Midbrain (tissue), 1 donor: Measurements from ENCODE around the gene KCNC3.

Experiments used
- DNase-seq: peaks from one replicate; lab custom pipeline; 2025; lab: John Stamatoyannopoulos, UW

The KCNC3 gene

DNA sequence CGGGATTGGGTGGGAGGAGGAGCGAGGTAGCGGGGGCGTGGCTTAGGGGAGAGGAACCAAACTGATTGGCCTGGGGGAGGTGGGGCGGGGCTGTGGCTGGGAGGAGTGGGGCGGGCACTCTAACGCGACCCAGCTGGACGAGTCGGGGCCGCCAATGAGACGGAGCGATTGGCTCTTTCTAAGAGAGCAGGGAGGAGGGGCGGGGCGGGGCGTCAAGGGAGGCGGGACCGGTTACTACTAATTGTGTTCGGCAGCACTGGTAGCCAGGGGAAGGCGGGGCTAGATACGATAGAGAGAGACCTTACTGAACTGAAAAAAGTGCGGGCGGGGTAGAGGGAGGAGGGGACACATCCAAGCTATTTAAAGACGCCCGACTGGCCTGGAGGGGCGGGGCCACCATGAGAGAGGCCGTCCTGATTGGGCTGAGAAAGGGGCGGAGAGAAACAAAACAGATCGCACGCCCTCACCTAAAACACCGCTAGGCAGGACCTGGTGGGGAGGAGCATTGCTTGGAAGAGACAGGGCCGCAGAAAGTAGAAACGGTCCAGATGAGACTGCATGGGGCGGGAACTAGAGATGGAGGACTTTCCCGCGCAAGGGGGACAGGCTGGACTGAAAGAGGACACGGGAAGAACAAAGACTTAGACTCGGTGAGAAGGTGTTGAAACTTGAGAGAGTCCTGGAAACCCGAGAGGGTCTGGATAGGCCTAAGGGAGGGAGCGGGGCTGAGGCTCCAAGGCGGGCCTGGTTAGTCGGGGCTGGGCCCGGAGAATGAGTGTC, at the start of gene KCNC3:
KCNC3 (minus strand) TSS at position 232 of the 780 bp plus-strand sequence. CDS start 295 bp downstream, outside the sequence.
- DNase-seq: peak; percentile 99

DNA sequence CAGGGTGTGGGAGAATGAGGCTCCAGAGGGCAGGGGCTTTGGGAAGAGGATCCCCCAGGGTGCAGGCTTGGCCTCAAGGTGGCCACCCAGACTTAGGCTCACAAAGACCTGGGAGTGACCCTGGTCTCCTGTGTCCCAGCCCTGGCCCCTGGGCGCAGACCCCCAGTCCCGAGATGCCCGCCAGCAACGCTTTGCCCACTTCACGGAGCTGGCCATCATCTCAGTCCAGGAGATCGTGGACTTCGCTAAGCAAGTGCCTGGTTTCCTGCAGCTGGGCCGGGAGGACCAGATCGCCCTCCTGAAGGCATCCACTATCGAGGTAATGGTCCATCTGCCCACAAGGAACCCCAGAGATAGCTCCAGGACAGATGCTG, 49.7 kb upstream of the KCNC3 start:
- DNase-seq: no peak

DNA sequence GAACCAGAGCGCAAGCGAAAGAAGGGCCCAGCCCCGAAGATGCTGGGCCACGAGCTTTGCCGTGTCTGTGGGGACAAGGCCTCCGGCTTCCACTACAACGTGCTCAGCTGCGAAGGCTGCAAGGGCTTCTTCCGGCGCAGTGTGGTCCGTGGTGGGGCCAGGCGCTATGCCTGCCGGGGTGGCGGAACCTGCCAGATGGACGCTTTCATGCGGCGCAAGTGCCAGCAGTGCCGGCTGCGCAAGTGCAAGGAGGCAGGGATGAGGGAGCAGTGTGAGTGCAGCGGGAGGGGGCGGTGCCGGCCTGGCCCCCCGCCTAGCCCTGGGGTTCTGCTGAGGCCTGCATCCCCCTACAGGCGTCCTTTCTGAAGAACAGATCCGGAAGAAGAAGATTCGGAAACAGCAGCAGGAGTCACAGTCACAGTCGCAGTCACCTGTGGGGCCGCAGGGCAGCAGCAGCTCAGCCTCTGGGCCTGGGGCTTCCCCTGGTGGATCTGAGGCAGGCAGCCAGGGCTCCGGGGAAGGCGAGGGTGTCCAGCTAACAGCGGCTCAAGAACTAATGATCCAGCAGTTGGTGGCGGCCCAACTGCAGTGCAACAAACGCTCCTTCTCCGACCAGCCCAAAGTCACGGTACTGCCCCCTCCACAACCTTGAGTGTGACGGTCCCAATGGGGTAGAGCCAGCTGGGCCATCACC, 49.1 kb upstream of the KCNC3 start:
- no peak for DNase-seq

DNA sequence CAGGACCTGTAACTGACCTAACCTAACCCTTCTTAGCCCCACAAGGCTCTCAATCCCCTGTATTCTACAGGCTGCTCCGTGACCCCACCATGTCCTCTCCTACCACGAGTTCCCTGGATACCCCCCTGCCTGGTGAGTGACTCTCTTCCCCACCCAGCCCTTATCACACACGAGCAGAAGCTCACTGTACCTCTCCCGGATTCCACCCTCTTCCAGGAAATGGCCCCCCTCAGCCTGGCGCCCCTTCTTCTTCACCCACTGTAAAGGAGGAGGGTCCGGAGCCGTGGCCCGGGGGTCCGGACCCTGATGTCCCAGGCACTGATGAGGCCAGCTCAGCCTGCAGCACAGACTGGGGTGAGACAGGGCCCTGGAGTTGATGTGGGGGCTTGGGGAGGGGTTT, 48.3 kb upstream of the KCNC3 start:
- DNase-seq: no peak

DNA sequence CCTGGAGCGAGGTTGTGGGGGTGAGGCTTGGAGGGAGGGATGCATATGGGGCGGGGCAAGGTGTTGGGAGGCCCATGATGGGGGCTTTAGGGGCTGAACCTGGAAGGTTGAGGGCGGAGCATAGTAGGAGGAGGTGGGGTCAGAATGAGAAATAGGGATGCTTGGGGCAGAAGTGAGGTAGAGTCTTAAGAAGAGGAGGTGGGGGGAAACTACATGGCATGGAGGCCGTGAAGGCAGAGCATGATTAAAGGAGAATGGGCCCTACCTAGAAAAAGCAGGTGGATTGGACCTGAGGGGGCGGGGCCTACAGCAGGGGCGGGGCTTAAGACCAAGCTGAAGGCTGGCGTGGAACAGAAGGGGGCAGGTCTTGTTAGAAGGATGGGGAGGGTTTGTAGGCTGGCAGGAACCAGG, 47.9 kb upstream of the KCNC3 start:
- DNase-seq: no peak

DNA sequence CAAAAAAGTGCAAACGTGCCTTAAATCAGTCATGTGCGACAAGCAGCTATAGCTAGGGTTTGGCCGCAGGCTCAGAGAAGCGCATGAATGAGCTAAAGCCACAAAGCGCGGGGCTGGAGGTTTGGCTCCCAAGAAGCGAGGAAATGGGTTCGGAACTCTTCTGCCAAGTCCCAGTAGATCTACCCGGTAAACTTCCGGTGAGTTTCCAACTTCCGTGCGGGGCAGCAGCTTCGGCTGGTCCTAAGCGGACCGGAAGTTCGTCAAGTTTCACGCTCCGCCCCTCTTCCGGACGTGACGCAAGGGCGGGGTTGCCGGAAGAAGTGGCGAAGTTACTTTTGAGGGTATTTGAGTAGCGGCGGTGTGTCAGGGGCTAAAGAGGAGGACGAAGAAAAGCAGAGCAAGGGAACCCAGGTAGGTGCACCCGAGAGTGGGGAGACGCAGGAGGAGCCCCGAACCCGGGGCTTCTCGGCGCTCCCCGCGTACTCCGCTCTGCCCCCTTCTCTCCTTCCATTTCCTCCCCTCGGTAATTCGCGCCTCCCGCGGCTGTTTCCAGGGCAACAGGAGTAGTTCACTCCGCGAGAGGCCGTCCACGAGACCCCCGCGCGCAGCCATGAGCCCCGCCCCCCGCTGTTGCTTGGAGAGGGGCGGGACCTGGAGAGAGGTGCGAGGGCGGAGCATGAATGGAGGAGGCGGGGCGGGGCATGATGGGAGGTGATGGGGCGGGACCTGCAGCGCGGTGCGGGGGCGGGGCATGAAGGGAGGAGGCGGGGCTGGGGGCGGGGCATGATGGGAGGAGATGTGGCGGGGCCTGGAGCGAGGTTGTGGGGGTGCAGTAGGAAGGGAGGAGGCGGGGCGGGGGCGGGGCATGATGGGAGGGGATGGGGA, 47.2 kb upstream of the KCNC3 start, which contains the start of gene NR1H2:
NR1H2 (plus strand) TSS at position 292 of the 885 bp plus-strand sequence. CDS start 1,149 bp downstream, outside the sequence.
- DNase-seq: peak; percentile 99

DNA sequence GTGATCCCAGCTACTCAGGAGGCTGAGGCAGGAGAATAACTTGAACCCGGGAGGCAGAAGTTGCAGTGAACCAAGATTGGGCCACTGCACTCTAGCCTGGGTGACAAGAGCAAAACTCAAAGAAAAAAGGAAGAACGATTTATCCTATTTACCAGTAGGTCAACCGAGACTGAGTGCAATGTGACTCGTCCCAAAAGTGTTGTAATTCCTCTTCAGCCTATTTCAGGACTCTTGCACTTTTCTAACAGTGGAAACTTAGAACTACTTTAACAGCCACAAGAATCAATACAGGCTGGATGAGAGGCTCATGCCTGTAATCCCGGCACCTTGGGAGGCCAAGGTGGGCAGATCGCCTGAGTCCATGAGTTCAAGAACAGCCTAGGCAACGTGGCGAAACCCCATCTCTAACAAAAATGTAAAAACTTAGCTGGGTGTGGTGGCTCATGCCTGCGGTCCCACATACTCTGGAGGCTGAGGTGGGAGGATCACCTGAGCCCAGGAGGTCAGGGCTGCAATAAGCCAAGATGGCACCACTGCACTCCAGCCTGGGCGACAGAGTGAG, 42.8 kb upstream of the KCNC3 start:
- no peak for DNase-seq

DNA sequence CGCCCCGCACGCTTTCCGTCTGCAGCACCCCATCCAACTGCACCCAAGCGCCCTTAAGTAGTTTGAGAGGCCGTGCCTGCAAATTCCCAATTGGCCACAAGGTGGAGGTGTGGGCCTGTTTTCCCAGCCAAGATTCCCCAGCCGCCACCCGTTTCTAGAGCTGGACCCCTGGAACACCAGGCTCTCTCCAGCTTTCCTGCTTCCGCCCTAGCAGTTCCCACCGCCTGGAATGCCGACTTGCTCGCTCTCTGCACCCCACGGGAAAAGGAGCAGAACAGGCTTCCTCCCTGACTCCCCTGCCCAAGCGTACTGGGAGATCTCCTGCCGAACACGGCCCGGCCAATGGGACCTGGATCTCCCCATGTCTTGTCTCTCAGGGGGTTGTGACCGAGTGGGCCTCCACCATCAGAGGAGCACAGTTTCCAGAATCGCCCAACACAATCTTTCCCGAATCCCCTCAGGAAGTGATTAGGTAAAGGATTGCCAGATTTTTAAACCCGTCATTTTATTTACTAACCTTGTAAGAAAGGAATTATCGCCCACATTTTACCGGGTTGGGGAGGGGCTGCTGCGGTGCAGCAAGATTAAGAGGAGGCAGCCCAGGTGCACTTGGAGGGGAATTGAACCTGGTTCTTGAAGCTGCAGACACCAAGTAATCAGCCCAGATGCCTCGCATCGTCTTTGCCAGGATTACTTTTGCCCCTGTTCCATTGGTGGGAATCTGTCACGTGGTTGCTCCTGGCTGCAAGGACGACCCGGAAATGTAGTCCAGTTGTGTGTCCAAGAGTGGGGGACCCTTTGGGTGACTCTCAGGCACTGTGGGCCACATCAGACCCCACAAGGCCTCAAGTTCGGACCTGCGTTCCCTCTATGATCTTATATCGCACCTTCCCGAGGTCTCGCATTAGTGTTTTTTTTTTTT, 39.7 kb upstream of the KCNC3 start:
- DNase-seq: peak; percentile 91

DNA sequence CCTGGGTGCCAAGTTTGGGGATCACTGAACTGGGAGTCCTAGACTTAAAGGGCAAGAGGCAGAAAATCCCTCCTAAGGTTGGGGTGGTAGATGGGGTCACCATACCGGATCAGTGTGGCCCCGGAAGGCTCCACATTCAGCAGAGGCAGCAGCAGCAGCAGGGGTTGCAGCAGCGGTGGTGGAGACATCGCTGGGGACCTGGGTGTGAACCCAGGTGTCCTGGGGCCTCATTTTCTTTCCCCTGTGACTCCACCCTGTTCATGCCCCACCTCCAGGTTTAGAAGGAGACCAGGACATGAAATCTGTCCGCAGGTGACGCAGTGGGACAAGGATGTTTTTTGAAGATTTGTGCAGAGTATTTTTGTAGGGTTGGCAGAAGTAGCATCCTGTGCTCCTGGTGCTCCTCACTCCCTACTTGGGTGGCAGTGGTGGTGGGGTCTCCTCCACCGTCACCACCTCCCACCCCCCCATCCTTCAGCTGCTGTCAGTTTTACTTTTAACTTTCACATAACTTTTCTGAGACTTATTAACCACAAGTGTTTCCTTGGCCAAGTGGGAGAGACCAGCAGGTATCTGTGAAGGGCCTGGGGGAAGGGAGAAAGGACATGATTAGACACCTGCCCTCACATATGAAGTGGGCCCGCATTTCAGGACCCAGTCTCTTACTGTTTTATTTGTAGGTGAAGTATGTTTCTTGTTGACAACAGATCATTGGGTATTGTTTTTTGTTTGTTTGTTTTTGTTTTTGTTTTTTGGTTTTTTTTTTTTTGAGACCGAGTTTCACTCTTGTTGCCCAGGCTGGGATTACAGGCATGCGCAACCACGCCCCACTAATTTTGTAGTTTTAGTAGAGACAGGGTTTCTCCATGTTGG, 36.5 kb upstream of the KCNC3 start, which contains the start of gene NAPSA:
NAPSA (minus strand) TSS at position 206 of the 873 bp plus-strand sequence; CDS start at position 188, 18 bp downstream.
- DNase-seq: no peak

DNA sequence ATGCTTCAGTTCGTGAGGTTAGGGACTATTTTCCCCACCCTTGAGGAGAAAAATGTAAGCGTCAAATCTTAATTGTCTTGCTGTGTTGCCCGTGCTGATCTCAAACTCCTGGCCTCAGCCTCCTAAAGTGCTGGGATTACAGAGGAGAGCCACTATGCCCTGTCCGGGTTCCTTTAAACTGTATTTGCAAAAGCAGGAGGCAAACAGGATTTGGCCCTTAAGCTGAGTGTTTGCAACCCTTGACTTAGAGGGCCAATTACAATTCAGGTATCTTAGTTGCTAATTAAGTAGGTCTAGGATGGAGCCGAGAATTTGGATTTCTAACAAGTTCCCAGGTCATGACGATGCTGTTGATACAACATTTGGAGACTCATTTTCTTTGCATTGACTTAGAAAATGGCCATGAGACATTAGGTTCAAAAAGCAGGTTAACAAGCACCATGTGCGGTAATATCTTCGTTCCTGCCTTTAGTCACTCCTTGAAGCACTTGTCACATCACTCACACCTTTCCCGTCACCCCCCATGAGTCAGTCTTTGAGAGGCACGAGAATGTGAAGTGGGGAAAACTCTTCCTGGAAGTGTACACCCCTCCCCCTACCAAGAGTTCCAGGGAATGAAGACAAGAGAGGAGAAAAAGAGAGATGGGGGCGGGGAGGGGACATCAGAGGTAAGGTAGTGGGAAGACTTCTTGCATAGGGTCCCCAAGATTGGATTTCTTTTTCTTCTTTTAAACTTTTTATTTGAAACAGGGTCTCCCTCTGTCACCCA, 33.7 kb upstream of the KCNC3 start:
- DNase-seq: no peak

DNA sequence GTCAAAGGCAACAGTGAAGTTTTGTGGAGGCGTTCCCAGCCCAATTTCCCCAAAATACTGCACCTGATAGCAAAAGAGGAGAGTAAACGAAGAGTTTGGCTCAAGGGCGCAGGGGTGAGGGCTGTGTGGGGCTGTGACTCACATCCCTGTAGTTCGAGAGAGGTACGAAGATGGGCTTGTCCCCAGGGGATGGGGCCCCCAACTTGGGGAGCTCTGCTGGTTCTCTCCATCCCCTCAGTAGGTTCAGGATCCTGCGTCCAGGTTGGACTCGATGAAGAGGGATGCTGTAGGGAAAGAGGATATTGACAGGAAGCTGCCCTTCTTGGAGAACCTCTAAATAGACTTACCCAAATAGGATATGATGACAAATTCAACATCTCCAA, 32.8 kb upstream of the KCNC3 start:
- DNase-seq: no peak

DNA sequence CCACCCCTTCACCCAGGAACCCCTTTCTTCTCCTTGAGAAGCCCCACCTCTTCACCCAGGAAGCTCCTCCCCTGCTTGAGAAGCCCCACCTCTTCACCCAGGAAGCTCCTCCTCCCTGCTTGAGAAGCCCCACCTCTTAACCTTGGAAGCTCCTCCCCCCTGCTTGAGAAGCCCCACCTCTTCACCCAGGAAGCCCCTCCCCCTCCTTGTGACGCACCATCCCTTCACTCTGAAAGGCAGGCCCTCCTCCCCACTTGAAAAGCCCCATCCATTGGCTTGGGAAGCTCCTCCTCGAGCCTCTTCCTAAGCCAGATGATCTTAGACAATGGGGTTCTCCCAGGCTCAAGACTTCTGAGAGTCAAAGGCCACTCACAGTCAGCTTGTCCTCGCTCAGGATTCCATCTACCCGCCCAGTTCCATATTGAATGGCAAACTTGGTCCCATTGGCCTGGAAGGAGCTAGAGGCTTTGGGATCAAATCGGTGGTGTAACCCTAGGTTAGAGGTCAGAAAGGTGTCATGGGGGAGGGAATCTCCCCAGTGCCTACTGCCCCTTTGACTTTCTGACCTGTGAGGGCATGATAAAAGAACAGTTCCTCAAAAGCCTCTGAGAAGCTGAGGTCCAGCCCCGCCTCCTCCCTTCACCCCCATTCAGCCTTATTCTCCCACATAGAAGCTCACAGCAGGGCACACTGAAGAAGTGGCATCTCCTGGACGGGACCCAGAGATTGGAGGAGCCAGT, 32.3 kb upstream of the KCNC3 start:
- DNase-seq: no peak

DNA sequence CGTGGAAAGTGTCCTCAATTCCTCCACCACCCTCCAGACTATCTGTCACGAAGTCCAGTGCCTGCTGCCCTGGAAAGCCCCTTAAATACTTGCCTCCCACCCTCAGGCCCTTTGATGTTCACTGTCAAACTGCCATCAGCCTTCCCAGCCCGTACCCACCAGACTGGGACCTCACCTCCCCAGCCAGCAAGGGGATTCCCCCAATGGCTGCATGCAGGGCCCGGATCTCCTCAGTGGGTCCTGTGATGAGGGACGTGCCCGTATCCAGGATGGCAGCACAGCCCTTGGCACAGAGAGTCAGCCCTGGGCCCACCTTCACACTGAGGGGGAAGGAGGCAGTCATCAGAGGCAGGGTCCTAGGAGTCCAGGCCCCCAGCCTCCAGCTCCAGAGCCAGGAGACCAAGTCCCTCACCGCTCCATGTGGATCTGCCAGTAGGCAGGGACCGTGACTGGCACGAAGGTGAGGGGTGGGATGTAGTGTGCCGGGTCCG, 30.2 kb upstream of the KCNC3 start:
- no peak for DNase-seq

DNA sequence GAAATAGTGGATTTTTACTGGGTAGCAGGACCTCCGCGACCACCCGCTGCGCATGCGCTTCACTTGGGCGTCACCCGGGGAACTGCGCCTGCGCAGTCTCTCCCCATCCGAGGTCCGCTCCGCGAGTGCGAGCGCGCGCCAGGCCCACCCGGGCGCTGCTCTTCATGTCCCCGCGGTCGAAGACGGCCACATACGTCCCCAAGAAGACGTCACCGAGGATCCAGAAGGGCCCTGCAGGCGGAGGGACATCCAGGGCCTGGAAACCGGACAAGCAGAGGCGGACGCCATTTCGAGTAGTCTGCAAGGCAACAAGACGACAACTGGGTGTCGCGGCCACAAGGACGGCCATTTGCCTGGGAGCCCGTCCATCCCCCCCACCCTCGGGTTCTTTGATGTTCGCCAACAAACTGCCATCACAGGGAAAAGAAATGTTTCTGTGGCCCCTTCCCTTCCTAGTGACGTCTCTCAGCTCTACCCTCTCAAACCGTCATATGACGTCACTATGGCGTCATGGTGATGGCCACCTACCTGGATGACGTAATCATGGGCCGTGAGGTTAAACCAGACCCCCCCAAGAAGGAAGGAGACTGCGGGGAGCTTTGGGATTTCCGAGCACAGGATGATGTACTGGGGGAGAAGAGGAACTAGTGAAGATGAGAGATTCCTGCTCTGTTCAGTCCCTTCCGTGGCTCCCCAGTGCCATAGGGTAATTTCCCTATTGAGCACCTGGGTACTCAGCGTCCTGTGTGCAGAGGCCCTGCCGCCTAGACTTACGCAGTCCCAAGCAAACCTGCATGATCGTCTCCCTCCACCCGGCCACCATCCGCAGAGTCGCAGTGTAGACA, 29.5 kb upstream of the KCNC3 start:
- peak; percentile 69 for DNase-seq

DNA sequence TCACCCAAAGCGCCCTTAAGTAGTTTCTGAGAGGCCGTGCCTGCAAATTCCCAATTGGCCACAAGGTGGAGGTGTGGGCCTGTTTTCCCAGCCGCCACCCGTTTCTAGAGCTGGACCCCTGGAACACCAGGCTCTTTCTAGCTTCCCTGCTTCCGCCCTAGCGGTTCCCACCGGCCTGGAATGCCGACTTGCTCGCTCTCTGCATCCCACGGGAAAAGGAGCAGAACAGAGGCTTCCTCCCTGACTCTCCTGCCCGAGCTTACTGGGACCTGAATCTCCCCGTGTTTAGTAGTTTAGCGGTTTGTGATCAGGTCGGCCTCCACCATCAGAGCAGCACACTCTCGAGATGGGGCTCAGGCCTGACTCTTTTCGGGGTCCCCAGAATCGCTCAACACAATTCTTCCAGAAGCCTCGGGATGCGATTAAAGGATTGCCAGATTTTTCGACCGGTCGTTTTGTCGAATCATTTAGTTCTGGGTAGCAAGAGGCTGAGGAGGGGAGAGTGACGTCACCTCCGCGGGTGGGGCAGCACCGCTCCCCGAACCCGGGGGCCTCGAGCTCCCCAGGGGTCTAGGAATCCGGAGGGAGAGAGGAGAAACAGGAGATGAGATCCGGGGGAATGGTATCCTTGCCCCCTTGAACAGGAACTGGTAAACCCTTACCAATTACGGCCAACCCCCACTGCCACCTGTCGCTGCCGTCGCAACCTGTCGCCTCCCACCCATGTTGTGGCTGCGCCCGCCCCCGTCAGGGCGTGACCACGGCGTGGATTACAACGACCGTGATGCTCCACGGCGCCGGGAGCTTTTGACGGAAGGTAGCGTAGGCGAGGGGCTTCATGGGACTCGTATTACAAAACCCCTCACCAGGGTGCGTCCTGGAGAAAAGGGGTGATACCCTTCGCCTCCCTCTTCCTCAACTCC, 28.3 kb upstream of the KCNC3 start:
- DNase-seq: peak; percentile 84

DNA sequence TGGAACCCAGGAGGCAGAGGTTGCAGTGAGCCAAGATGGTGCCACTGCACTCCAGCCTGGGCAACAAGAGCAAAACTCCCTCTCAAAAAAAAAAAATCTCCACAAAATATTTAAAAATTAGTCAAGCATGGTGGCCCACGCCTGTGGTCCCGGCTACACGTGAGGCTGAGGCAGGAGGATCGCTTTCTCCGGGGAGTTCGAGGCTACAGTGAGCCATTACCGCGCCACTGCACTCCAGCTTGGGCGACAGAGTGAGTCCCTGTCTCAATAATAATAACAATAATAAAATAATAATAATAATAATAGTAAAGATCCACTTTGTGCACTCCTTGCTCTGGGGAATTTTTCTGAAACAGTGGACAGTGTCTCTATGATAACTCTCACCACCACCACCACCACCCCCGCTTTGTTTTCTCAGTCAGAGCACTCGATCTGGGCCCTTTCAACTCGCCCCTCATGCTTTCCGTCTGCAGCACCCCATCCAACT, 27.6 kb upstream of the KCNC3 start:
- DNase-seq: no peak
